ENCODE results near the gene TMEM63C.
"Not testable (repeated sequence)": the region's sequence is repeated elsewhere in the genome, so short reads cannot be mapped to it uniquely, and the experiment has no call there.

Gene TMEM63C

GRCh38 chr14:77154421-77154820 is 27.2 kb upstream of the TMEM63C start:
- no peak for DNase-seq (ENCODE audit: low read depth)

- no peak for DNase-seq (ENCODE audit: low read depth)
These were observed 26.5 kb upstream of the TMEM63C start for GRCh38 chr14:77155083-77155482.

DNA sequence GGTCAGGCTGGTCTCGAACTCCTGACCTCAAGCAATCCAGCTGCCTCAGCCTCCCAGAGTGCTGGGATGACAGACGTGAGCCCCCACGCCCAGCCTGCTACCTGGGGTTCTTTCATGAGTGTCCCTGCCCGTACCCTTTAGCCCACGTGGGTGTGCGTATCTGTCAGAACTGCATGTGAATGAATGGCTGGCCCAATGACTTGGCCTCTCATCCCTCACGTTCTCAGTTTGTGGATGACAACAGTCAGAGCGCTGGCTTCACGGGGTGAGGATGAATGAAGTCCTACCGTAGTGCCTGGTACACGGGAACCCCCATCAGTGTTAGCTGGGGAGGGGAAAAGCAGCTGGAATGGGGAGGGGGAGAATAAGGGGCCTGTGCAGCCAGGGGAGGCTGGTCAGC is 23.9 kb upstream of the TMEM63C start:
- DNase-seq (ENCODE audit: low read depth) = no peak

- no peak for DNase-seq (ENCODE audit: low read depth)
These were observed 23.3 kb upstream of the TMEM63C start for GRCh38 chr14:77158175-77158881.

DNA sequence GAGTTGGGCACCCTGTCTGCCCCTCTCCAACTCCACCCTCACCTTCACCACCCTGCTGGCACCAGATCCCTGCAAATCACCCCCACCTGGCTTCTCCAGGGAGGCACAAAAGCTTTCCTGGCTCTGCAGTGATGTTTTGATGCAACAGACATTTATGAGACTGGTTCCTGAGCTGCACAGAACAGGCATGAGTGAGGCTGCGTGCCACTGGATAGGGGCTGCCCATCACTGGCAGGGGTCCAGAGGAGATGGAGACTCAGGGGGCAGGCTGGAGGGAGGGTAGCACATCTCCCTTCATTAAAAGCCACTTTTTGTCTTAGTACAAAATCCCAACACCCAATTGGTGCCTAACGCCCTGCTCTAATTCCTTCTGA is 22.7 kb upstream of the TMEM63C start:
- no peak for DNase-seq (ENCODE audit: low read depth)

GRCh38 chr14:77161011-77161410 is 20.6 kb upstream of the TMEM63C start:
- DNase-seq (ENCODE audit: low read depth) = no peak

DNA sequence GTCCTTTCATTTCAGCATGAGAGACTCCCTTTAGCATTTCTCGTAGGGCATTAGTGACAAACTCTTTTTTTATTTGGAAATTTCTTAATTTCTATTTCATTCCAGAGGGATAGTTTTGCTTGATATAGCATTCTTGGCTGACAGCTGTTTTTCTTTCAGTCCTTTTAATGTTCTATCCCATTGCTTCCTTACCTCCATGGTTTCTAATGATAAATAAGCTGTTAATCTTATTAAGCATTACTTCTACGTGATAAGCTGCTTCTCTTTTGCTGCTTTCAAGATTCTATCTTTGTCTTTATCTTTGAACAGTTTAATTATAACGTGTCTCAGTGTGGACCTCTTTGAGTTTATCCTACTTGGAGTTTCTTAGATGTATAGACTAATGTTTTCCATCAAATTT is 11.6 kb upstream of the TMEM63C start:
- DNase-seq (ENCODE audit: low read depth) = no peak

- DNase-seq (ENCODE audit: low read depth) = no peak
These were observed 8.7 kb upstream of the TMEM63C start for GRCh38 chr14:77172916-77173315.

DNA sequence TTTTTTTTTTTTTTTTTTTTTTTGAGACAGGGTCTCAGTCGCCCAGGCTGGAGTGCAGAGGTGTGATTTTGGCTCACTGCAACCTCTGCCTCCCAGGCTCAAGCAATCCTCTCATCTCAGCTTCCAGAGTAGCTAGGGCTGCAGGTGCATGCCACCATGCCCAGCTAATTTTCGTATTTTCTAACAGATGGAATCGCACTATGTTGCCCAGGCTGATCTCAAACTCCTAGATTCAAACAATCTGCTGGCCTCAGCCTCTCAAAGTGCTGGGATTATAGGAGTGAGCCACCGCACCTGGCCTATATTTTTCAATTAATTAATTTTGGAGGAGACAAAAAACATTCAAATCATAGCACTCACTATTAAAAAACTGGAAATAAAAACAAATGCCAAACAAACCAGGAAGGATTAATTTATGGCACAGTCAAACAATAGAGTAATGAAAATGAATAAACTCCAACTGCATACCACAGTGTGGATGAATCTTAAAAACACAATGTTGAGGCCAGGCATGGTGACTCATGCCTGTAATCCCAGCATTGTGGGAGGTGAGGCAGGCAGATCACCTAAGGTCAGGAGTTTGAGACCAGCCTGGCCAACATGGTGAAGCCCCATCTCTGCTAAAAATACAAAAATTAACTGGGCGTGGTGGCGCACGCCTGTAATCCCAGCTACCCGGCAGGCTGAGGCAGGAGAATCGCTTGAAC is 7.5 kb upstream of the TMEM63C start:
- DNase-seq (ENCODE audit: low read depth) = not testable (repeated sequence)

- no peak for DNase-seq (ENCODE audit: low read depth)
These were observed 5.8 kb upstream of the TMEM63C start for GRCh38 chr14:77175843-77176242.

GRCh38 chr14:77177702-77178101 is 3.9 kb upstream of the TMEM63C start:
- DNase-seq (ENCODE audit: low read depth) = no peak

DNA sequence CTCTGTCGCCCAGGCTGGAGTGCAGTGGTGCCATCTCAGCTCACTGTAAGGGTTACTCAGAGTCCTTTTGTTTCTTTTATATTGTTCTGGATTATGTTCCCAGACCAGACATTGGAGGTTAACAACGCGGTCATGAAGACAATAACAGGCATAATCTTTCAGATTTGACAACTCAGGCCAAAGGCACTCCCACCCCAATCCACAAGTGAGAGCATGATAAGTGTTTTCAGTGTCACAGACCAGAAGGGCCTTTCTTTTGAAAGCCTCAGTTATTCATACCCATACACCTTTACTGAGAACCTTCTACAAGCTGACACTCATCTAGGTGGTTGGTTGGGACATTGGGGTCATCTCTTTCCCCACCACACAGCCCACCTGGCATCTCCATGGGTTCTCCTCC is 2.9 kb upstream of the TMEM63C start:
- DNase-seq (ENCODE audit: low read depth) = no peak

DNA sequence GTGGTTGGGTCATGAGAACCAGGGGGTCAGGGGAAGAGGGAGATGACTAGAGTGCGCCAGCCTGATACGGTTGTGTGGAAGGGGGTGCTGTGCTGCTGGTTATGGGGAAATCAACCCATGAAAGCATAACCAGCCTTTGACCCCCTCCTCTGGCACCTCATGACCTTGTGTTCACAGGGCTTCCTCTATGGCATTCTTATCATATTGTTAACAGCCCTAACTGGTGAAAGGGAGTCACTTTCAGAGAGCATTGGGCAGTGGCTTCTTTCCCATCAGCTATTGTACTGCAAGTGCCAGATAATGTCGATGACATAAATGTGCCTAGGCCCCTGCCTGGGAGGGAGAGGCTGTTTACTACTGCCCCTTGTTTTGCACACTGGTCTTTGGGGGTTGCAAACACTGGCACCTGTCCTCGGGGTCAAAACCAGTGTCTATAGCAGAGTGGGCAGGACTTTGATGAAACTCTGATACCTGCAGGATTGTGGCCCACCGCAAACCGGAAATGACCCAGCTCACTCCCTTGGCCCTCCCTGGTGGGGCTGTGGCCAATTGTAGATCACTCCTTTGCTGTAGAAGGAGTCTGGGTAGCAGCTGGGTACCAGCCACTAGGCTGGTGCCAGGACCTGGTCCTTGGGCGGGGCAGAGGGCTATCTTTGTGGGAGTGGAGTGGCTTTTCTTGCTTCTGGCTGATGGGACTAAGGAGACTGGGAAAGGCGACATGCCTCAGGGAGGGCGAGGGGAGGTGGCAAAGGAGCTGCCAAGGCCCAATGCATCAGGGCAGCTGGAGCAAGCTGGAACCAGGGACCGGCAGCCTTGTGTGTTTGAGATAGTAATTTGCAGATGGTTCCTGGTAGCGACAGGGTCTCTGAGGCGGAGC is 634 bp upstream of the TMEM63C start:
- no peak for DNase-seq (ENCODE audit: low read depth)

- DNase-seq (ENCODE audit: low read depth) = no peak
These were observed 2.3 kb downstream of the TMEM63C start for GRCh38 chr14:77183896-77184295.

- no peak for DNase-seq (ENCODE audit: low read depth)
These were observed 2.9 kb downstream of the TMEM63C start for GRCh38 chr14:77184396-77185092.

DNA sequence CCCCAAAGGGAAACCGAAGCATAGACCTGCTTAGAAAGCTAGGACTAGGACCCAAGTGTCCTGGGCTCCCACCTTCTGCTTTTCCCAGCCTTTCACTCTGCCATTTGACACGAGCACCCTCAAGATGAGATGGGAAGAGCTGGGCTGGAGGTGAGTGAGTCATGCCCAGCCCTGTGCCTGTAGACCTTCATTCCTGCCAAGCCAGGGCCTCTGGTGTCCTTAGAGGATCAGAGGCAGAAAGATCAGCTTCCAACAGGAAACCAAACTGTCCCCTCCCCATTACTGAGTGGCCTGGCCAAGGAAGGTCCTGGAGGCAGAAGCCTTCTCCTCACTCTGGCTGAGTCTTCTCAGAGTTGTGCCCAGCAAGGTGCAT is 3.5 kb downstream of the TMEM63C start:
- no peak for DNase-seq (ENCODE audit: low read depth)

DNA sequence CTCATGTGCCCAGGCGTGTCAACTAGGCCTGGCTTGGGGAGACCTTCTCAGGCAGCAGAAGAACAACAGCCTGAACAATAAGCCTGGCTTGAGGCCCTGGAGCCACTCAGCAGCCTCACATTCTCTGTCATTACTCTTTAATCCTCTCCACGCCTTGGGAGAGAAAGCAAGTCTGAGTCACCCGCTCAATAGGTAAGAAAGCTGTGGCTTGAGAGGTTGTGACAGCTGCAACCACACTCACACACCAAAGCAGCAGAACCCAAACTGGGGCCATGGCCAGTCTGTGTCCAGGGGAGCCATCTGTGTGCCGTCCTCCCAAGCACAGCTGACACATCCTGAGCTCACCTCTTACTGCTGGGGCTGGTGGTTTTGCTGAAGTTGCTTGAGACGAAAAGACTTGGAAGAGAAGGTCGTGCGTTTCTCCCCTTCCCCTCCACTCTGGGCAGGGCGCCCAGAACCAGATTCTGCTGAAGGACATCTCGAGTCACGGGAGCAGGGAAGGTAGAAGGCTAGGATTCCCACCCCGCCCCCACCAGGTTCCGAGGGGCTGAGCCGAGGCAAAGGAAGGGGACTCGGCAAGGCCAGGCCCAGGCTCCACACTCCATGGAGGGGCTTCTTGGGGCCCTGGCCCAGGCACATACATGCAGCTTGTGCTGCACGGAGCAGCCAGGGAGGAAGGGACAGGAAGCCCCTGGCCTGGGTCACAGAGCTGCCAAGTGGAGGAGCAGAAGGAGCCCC is 5.5 kb downstream of the TMEM63C start:
- no peak for DNase-seq (ENCODE audit: low read depth)

- no peak for DNase-seq (ENCODE audit: low read depth)
These were observed 6.0 kb downstream of the TMEM63C start for GRCh38 chr14:77187649-77188012.

DNA sequence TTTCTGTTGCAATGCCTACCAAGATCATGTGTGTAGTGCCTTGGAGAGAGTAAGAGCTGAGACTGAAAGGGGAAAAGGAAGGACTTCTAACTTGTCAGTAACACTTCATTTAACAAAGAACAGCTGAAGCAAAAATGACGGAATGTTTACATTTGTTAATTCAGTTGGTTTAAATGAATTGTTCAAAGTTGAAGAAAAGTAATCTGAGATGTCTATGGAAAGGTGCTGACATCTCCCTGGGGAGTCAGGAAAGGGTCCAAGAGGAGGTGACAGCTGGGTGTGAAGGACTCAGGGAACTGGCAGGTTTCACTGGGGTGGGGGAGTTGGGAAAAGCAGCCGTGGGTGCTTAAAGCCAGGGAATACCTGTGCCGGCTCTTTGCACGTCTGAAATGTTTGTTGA is 7.9 kb downstream of the TMEM63C start:
- DNase-seq (ENCODE audit: low read depth) = no peak

DNA sequence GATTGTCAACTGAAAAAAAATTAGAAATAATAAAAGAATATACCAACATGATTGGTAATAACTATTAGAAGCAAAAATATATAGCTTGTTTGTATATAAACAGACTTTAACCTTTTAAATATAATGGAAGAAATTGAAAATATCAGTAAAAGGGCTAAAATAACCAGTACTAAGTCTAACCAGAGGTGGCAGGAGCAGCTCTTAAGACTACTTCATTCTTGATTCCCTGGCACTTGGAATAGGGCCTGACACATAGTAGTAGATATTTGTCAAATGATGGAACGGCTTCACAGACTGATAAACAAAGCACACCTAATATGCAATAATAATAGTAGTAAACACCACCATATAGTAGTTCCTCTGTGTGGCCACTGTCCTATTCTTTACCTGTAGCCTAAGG is 9.4 kb downstream of the TMEM63C start:
- DNase-seq (ENCODE audit: low read depth) = no peak

DNA sequence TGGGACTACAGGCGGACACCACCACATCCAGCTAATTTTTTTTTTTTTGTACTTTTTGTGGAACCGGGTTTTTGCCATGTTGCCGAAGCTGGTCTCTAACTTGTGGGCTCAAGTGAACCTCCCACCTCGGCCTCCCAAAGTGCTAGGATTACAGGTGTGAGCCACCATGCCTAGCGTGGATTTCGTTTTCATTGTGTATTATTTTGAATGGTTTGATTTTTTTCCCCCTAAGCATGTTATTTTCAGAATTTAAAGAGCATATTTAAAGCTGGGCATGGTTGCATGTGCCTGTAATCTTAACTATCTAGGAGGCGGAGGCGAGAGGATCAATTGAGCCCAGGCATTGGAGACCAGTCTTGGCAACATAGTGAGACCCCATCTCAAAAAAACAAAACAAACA is 13.1 kb downstream of the TMEM63C start:
- no peak for DNase-seq (ENCODE audit: low read depth)

- DNase-seq (ENCODE audit: low read depth) = no peak
These were observed 14.2 kb downstream of the TMEM63C start for GRCh38 chr14:77195766-77196165.

All from stimulated activated CD8-positive, alpha-beta memory T cell treated with anti-CD3 and anti-CD28 coated beads, Interleukin-4, amount 100 ng/mL, for 24 hours (primary cell).